Muscle layer of duodenum (tissue), 2 donors: Measurements from ENCODE around the gene ADAMTSL4.

Experiments
- H3K27ac ChIP-seq: one replicate; pipeline ENCODE4 v1.7.0; 2013; ENCODE audit warnings: mild to moderate bottlenecking, low read length
- H3K27me3 ChIP-seq: one replicate; pipeline ENCODE4 v1.7.0; 2013; ENCODE audit warnings: low read depth, mild to moderate bottlenecking, control low read depth, low read length
- H3K36me3 ChIP-seq, 2 donors: one replicate each; pipeline ENCODE4 v1.7.0; 2013; ENCODE audit warnings: low read length in 2 of 2, control low read depth in 1 of 2, mild to moderate bottlenecking in 1 of 2; ENCODE audit not compliant: insufficient read depth in 2 of 2, control insufficient read depth in 1 of 2
- H3K4me1 ChIP-seq, 2 donors: one replicate each; pipeline ENCODE4 v1.7.0; 2013; ENCODE audit warnings: low read length in 2 of 2, mild to moderate bottlenecking in 2 of 2, control low read depth in 1 of 2, moderate library complexity in 1 of 2; ENCODE audit not compliant: insufficient read depth in 2 of 2, control insufficient read depth in 1 of 2
- H3K4me3 ChIP-seq, 2 donors: one replicate each; pipeline ENCODE4 v1.7.0; 2013; ENCODE audit warnings: low read length in 2 of 2, low read depth in 1 of 2, mild to moderate bottlenecking in 1 of 2
- H3K9me3 ChIP-seq, 2 donors: one replicate each; pipeline ENCODE4 v1.7.0; 2013; ENCODE audit warnings: low read length in 2 of 2, control low read depth in 1 of 2, mild to moderate bottlenecking in 1 of 2; ENCODE audit not compliant: control insufficient read depth in 1 of 2
- donor health status: healthy.

ADAMTSL4 gene

GRCh38 chr1:150550222-150551050 lies 1.2 kb downstream of the ADAMTSL4 start:
- Histone ChIP-seq H3K4me1 (peaks cover 9 to 24% of the 10 kb centered on the region in 2 donors), H3K36me3 (peaks cover 0 to 9% of the 10 kb centered on the region in 2 donors)

GRCh38 chr1:150551051-150551783 lies 2.0 kb downstream of the ADAMTSL4 start:
- Histone ChIP-seq H3K36me3 (peaks cover 0 to 17% of the 10 kb centered on the region in 2 donors), H3K27ac (peak overlapping the region; percentile 81)

More at GRCh38 chr1:150550222-150551050, 1.2 kb downstream of the ADAMTSL4 start:
- H3K27me3 ChIP-seq: no peaks in the 10 kb centered on the region
- H3K9me3 ChIP-seq: no peaks in the 10 kb centered on the region
- peak overlapping the region; percentile 57 to 60 for H3K4me3 ChIP-seq
- peak overlapping the region; percentile 81 for H3K27ac ChIP-seq

DNA sequence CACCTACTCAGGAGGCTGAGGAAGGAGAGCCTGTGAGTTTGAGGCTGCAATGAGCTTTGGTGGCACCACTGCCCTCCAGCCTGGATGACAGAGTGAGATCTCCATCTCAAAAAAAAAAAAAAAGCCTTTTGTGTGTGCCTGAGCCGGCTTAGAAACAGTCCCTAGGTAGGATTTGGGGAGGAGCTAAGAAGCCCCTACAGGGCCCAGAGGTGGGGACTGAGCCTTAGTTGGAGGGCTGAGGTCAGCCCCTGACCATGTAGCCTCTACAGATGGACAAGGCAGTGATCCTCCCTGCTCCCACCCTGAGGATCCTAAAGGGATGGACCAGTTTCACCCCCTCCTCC lies 2.5 kb downstream of the ADAMTSL4 start:
- H3K27ac ChIP-seq: peak overlapping the region; percentile 81
- H3K4me1 ChIP-seq: peaks cover 9 to 24% of the 10 kb centered on the region in 2 donors
- peak overlapping the region in 1 of 2 donors; percentile 28 for H3K4me3 ChIP-seq
- H3K36me3 ChIP-seq: peaks cover 0 to 21% of the 10 kb centered on the region in 2 donors
- H3K9me3 ChIP-seq: no peaks in the 10 kb centered on the region
- H3K27me3 ChIP-seq: no peaks in the 10 kb centered on the region

More at GRCh38 chr1:150551051-150551783, 2.0 kb downstream of the ADAMTSL4 start:
- no peaks in the 10 kb centered on the region for H3K27me3 ChIP-seq
- H3K9me3 ChIP-seq: no peaks in the 10 kb centered on the region
- peaks cover 9 to 24% of the 10 kb centered on the region in 2 donors for H3K4me1 ChIP-seq
- H3K4me3 ChIP-seq: peak overlapping the region in 1 of 2 donors; percentile 60

DNA sequence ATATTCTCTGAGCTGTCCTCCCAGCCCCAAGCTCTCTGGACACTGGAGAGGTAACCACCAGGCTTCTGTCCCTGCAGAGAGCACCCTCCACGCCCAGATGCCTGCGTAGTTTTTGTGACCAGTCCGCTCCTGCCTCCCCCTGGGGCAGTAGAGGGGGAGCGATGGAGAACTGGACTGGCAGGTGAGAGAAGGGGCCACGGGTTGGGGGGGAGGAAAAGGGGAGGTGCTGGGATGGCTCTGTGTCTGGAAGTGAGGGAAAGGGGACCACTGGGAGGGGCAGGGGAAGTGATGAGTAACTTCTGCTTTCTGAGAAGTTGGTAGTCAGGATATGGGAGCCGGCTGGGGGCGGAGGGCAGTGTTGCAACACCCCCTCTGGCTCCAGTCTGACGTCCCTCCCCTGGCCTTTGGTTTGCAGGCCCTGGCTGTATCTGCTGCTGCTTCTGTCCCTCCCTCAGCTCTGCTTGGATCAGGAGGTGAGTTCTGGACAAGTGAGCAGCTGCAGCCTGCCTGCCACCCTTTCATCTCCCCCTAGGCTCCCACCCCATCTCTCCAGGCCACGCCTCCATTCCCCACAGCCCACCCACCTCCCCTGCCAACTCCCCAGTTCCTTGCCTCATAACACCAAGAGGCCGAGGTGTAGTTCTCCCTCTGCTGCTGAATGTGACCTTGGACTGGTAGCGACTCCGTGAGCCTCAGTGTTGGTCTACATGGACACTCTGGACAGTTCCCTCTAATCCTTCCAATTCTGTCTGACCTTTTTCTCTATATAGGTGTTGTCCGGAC lies 3.1 kb downstream of the ADAMTSL4 start:
- Histone ChIP-seq H3K27ac (peak overlapping the region; percentile 81), H3K36me3 (peaks cover 0 to 22% of the 10 kb centered on the region in 2 donors), H3K4me1 (peaks cover 9 to 24% of the 10 kb centered on the region in 2 donors), H3K4me3 (peak overlapping the region in 1 of 2 donors; percentile 28), H3K9me3 (no peaks in the 10 kb centered on the region), H3K27me3 (no peaks in the 10 kb centered on the region)

DNA sequence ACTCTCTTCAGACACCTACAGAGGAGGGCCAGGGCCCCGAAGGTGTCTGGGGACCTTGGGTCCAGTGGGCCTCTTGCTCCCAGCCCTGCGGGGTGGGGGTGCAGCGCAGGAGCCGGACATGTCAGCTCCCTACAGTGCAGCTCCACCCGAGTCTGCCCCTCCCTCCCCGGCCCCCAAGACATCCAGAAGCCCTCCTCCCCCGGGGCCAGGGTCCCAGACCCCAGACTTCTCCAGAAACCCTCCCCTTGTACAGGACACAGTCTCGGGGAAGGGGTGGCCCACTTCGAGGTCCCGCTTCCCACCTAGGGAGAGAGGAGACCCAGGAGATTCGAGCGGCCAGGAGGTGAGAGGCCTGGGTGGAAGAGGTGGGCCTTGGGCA lies 3.7 kb downstream of the ADAMTSL4 start:
- Histone ChIP-seq H3K27me3 (no peaks in the 10 kb centered on the region), H3K4me1 (peaks cover 9 to 24% of the 10 kb centered on the region in 2 donors), H3K27ac (peak overlapping the region; percentile 51), H3K4me3 (peak overlapping the region in 1 of 2 donors; percentile 28), H3K9me3 (no peaks in the 10 kb centered on the region), H3K36me3 (peaks cover 0 to 26% of the 10 kb centered on the region in 2 donors)

GRCh38 chr1:150553392-150554085 lies 4.3 kb downstream of the ADAMTSL4 start:
- peaks cover 9 to 26% of the 10 kb centered on the region in 2 donors for H3K4me1 ChIP-seq

DNA sequence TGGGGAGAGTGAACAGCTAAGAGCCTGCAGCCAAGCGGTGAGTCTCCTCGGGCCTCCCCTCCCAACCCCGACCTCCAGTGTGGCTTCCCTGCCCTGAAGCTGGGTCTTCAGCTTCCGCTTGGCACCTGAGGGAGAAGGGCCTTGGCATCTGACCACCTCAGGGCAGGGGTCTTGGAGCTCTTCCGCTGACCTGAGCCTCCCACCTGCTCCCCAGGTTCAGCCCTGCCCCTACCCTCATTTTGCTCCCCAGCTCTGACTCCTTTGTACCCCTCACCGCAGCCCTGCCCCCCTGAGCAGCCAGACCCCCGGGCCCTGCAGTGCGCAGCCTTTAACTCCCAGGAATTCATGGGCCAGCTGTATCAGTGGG lies 4.9 kb downstream of the ADAMTSL4 start:
- no peaks in the 10 kb centered on the region for H3K27me3 ChIP-seq
- peaks cover 0 to 31% of the 10 kb centered on the region in 2 donors for H3K36me3 ChIP-seq
- H3K4me3 ChIP-seq: no peak overlapping the region
- H3K4me1 ChIP-seq: peaks cover 9 to 31% of the 10 kb centered on the region in 2 donors
- H3K27ac ChIP-seq: no peak overlapping the region
- no peaks in the 10 kb centered on the region for H3K9me3 ChIP-seq

More at GRCh38 chr1:150553392-150554085, 4.3 kb downstream of the ADAMTSL4 start:
- Histone ChIP-seq H3K9me3 (no peaks in the 10 kb centered on the region), H3K27ac (peak overlapping the region; percentile 51), H3K4me3 (no peak overlapping the region), H3K36me3 (peaks cover 0 to 31% of the 10 kb centered on the region in 2 donors), H3K27me3 (no peaks in the 10 kb centered on the region)

GRCh38 chr1:150555198-150555970 lies 6.2 kb downstream of the ADAMTSL4 start:
- H3K9me3 ChIP-seq: no peaks in the 10 kb centered on the region
- H3K27me3 ChIP-seq: no peaks in the 10 kb centered on the region
- no peak overlapping the region for H3K4me3 ChIP-seq
- H3K4me1 ChIP-seq: peaks cover 16 to 44% of the 10 kb centered on the region in 2 donors
- peaks cover 0 to 31% of the 10 kb centered on the region in 2 donors for H3K36me3 ChIP-seq
- H3K27ac ChIP-seq: no peak overlapping the region

GRCh38 chr1:150555971-150556865 lies 7.0 kb downstream of the ADAMTSL4 start:
- Histone ChIP-seq H3K27me3 (no peaks in the 10 kb centered on the region), H3K9me3 (no peaks in the 10 kb centered on the region), H3K27ac (no peak overlapping the region), H3K36me3 (peaks cover 0 to 31% of the 10 kb centered on the region in 2 donors), H3K4me1 (peaks cover 20 to 50% of the 10 kb centered on the region in 2 donors), H3K4me3 (no peak overlapping the region)
